ENCODE measurements around the gene CYP4F22. TPM values are rescaled to one million over a fixed set of nuclear protein-coding genes. Genes with fewer than 3 reads are reported as not detected.

Gene CYP4F22
- total RNA-seq, 3 donors from 2014 or later (not counting 1 experiment from before 2014, with no cell fraction given): 2.2 to 3.1 (median 2.6) TPM

- Histone ChIP-seq H3K27ac (ENCODE audit: low read length) (no peak overlapping the region), H3K9me3 (ENCODE audit: control insufficient read depth, insufficient read depth, low read length) (no peaks in the 10 kb centered on the region), H3K4me1 (ENCODE audit: control insufficient read depth, insufficient read depth, low read length) (no peaks in the 10 kb centered on the region), H3K27me3 (ENCODE audit: control insufficient read depth, insufficient read depth, low read length) (peaks cover 2% of the 10 kb centered on the region), H3K4me3 (ENCODE audit: low read length) (no peak overlapping the region), H3K36me3 (ENCODE audit: control insufficient read depth, insufficient read depth, low read length) (no peaks in the 10 kb centered on the region)
- Mint-ChIP-seq H3K4me1 (no peaks in the 10 kb centered on the region), H3K4me3 (no peak overlapping the region), H3K9me3 (no peaks in the 10 kb centered on the region), H3K36me3 (peaks cover 8% of the 10 kb centered on the region), H3K27ac (no peak overlapping the region), H3K27me3 (ENCODE audit: low read depth in 2 of 2) (peaks cover 18 to 38% of the 10 kb centered on the region in 2 donors)
- WGBS (ENCODE audit: insufficient coverage): 4% methylated on average over 6 of the region's 6 CpGs
- intact Hi-C loops (cut with micrococcal nuclease): no loop called here
- no peak for TF ChIP-seq CTCF (IDR thresholded peaks at IDR 0.05)
- ATAC-seq: no peak
- DNase-seq: no peak
These were observed 86.7 kb downstream of the CYP4F22 start for GRCh38 chr19:15595069-15595468.

Other genes starting within 250 kb of the CYP4F22 start
- 100 to 1,000 TPM in 1 of 3 donors, 10 to 100 TPM in 2; 91.9 to 116 (median 98.3) TPM for gene BRD4, start 176.0 kb upstream of the CYP4F22 start, total RNA-seq
- gene AKAP8, start 128.7 kb upstream of the CYP4F22 start, total RNA-seq: 10 to 100 TPM; 65.3 to 87.6 (median 76.9) TPM
- 100 to 1,000 TPM; 144 to 174 (median 173) TPM for gene AKAP8L, start 89.5 kb upstream of the CYP4F22 start, total RNA-seq
- 10 to 100 TPM; 24.3 to 29.3 (median 24.4) TPM for gene WIZ, start 58.6 kb upstream of the CYP4F22 start, total RNA-seq
- 100 to 1,000 TPM; 217 to 283 (median 224) TPM for gene RASAL3, start 44.0 kb upstream of the CYP4F22 start, total RNA-seq
- under 1 TPM in 2 of 3 donors, not detected in 1; 0.21 to 0.28 TPM for gene PGLYRP2, start 29.0 kb upstream of the CYP4F22 start, total RNA-seq
- gene CYP4F8, start 106.7 kb downstream of the CYP4F22 start, total RNA-seq: not detected
- 1 to 10 TPM in 1 of 3 donors, under 1 TPM in 1, not detected in 1; 0.07 to 3.4 TPM for gene CYP4F3, start 132.4 kb downstream of the CYP4F22 start, total RNA-seq
- 1 to 10 TPM in 1 of 3 donors, under 1 TPM in 1, not detected in 1; 0.43 to 3.9 TPM for gene CYP4F12, start 164.6 kb downstream of the CYP4F22 start, total RNA-seq
- gene OR10H2, start 219.5 kb downstream of the CYP4F22 start, total RNA-seq: not detected
- gene OR10H3, start 229.5 kb downstream of the CYP4F22 start, total RNA-seq: not detected